Keratinocyte (primary cell): ENCODE results near the gene KLRC4.

ENCODE experiments used
- CTCF ChIP-seq, 3 experiments: IDR thresholded peaks in 1 of 3; conservative IDR thresholded peaks in 1 of 3; optimal IDR thresholded peaks in 1 of 3; 2 replicates in 2 of 3; 3 replicates in 1 of 3; pipeline versions ENCODE3 to v1.5.1; 2011; ENCODE audit warnings: low read length in 3 of 3, mild to moderate bottlenecking in 3 of 3, moderate library complexity in 2 of 3, control low read depth in 1 of 3, inconsistent platforms in 1 of 3; ENCODE audit not compliant: insufficient read depth in 2 of 3; ENCODE audit errors: extremely low read depth in 1 of 3
- EZH2 ChIP-seq: IDR thresholded peaks from one replicate; pipeline ENCODE4 v1.6.1; 2012; ENCODE audit warnings: inconsistent platforms, mild to moderate bottlenecking, low read length, moderate library complexity

GRCh38 chr12:10389904-10390303 is 19.7 kb downstream of the KLRC4 start, which contains the start of gene KLRK1:
- no peak for TF ChIP-seq CTCF (optimal IDR thresholded peaks at IDR 0.05 in 1 of 3, IDR thresholded peaks at IDR 0.05 in 1 of 3, conservative IDR thresholded peaks at IDR 0.05 in 1 of 3; ENCODE audit: extremely low read depth in 1 of 3, insufficient read depth in 2 of 3, low read length in 3 of 3)
- TF ChIP-seq EZH2: no peak
